ENCODE measurements around the gene OR10D3.

OR10D3 gene

DNA sequence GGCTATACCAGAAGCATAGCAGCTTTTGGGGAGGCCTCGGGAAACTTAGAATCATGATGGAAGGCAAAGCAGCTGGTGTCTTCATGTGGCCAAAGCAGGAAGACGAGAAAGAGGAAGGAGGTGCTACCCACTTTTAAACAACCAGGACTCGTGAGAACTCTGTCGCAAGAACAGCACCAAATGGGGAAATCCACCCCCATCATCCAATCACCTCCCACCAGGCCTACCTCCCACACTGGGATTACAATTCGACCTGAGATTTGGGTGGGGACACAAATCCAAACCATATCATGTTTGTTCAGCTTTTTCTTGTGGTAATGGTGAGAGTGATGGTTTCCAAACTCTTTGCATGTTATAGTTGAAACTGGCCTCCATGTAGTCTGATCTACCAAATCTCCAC lies 32.5 kb upstream of the OR10D3 start:
- TF ChIP-seq, protein P1, sequence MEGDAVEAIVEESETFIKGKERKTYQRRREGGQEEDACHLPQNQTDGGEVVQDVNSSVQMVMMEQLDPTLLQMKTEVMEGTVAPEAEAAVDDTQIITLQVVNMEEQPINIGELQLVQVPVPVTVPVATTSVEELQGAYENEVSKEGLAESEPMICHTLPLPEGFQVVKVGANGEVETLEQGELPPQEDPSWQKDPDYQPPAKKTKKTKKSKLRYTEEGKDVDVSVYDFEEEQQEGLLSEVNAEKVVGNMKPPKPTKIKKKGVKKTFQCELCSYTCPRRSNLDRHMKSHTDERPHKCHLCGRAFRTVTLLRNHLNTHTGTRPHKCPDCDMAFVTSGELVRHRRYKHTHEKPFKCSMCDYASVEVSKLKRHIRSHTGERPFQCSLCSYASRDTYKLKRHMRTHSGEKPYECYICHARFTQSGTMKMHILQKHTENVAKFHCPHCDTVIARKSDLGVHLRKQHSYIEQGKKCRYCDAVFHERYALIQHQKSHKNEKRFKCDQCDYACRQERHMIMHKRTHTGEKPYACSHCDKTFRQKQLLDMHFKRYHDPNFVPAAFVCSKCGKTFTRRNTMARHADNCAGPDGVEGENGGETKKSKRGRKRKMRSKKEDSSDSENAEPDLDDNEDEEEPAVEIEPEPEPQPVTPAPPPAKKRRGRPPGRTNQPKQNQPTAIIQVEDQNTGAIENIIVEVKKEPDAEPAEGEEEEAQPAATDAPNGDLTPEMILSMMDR (conservative IDR thresholded peaks at IDR 0.05; ENCODE audit: low read length): no peak
- TF ChIP-seq EZH2phosphoT487 (IDR thresholded peaks at IDR 0.05; ENCODE audit: borderline replicate concordance): no peak
- H3K9me2 ChIP-seq (replicated peaks; ENCODE audit: low read depth, low read length): no peaks in the 10 kb centered on the region
- H3K4me3 ChIP-seq (ENCODE audit: low read length, poor library complexity, severe bottlenecking): no peak overlapping the region
- H3K4me2 ChIP-seq (ENCODE audit: low read depth, low read length, poor library complexity, severe bottlenecking): no peak overlapping the region
- H3K36me3 ChIP-seq (ENCODE audit: insufficient read depth, low read length): no peaks in the 10 kb centered on the region
- no peak overlapping the region for H2AFZ ChIP-seq (ENCODE audit: low read length)
- no peaks in the 10 kb centered on the region for H3K27me3 ChIP-seq (ENCODE audit: insufficient read depth, low read length, poor library complexity, severe bottlenecking)
- H3F3A ChIP-seq (ENCODE audit: low read depth): no peaks in the 10 kb centered on the region
- H3K9ac ChIP-seq (ENCODE audit: low read depth, low read length, poor library complexity, severe bottlenecking): no peak overlapping the region
- no peaks in the 10 kb centered on the region for H3K9me3 ChIP-seq (ENCODE audit: insufficient read depth, low read depth, low read length)
- H3K4me1 ChIP-seq (ENCODE audit: insufficient read depth, low read length, poor library complexity, severe bottlenecking): no peaks in the 10 kb centered on the region
- H3K79me2 ChIP-seq (ENCODE audit: insufficient read depth, low read length): no peaks in the 10 kb centered on the region
- no peaks in the 10 kb centered on the region for H4K20me1 ChIP-seq (ENCODE audit: insufficient read depth, low read length, poor library complexity, severe bottlenecking)

DNA sequence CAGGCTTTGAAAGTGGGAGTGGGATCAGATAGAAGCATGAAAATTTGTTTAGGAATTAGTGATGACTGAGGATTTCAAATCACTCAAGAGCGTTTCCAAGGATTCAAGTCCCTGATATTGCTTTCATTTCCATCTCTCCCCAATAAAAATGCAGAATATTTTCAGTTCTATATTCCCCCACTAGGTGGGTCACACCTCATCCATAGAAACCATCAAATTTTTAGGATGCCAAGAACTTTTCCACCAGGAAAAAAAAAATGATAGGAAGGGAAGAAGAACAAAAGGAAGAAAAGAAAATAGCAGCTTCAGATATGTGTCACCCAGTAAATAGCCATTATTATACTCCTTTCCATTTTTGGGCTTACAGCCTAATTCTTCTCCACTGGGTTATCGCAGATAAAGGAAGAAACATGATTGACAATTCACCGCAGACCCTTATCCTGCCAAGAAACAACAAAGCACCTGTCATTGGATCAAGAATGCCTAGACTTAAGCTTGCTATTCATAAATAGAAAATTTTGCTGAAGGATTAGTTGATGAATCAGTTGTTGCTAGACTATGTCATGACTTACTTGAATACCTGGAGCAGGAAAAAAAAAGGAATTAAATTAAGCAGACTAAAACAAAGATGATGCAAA lies 30.3 kb upstream of the OR10D3 start:
- Histone ChIP-seq H3K27me3 (ENCODE audit: insufficient read depth, low read length, poor library complexity, severe bottlenecking) (no peaks in the 10 kb centered on the region), H3K4me1 (ENCODE audit: insufficient read depth, low read length, poor library complexity, severe bottlenecking) (no peaks in the 10 kb centered on the region), H4K20me1 (ENCODE audit: insufficient read depth, low read length, poor library complexity, severe bottlenecking) (no peaks in the 10 kb centered on the region), H3F3A (ENCODE audit: low read depth) (no peaks in the 10 kb centered on the region), H3K9me3 (ENCODE audit: insufficient read depth, low read depth, low read length) (no peaks in the 10 kb centered on the region), H3K9me2 (replicated peaks; ENCODE audit: low read depth, low read length) (no peaks in the 10 kb centered on the region), H3K4me3 (ENCODE audit: low read length, poor library complexity, severe bottlenecking) (no peak overlapping the region), H3K9ac (ENCODE audit: low read depth, low read length, poor library complexity, severe bottlenecking) (no peak overlapping the region), H2AFZ (ENCODE audit: low read length) (no peak overlapping the region), H3K79me2 (ENCODE audit: insufficient read depth, low read length) (no peaks in the 10 kb centered on the region), H3K4me2 (ENCODE audit: low read depth, low read length, poor library complexity, severe bottlenecking) (no peak overlapping the region), H3K36me3 (ENCODE audit: insufficient read depth, low read length) (no peaks in the 10 kb centered on the region)
- TF ChIP-seq, protein P1 (conservative IDR thresholded peaks at IDR 0.05; ENCODE audit: low read length): peak; percentile 44
- TF ChIP-seq EZH2phosphoT487 (IDR thresholded peaks at IDR 0.05; ENCODE audit: borderline replicate concordance): no peak

DNA sequence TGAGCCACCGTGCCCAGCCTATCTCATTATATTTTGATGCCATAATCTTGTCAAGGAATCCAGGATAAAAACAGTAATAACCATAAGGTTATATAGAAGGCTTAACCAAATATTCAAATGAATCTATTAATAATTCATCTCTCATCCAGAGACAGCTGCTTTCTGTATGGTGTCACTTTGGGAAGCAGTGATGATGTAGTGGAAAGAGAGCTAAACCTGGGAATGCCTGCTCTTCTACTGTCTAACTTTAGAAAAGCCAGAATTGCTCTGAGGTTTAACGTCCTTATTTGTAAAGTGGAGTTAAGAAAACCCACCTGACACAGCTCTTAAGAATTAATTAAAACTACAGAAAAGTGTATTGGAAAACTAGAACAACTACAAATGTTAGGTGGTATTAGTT lies 29.3 kb upstream of the OR10D3 start:
- no peak overlapping the region for H3K9ac ChIP-seq (ENCODE audit: low read depth, low read length, poor library complexity, severe bottlenecking)
- H2AFZ ChIP-seq (ENCODE audit: low read length): no peak overlapping the region
- TF ChIP-seq EZH2phosphoT487 (IDR thresholded peaks at IDR 0.05; ENCODE audit: borderline replicate concordance): no peak
- TF ChIP-seq, protein P1 (conservative IDR thresholded peaks at IDR 0.05; ENCODE audit: low read length): no peak
- no peaks in the 10 kb centered on the region for H3K79me2 ChIP-seq (ENCODE audit: insufficient read depth, low read length)
- no peaks in the 10 kb centered on the region for H3F3A ChIP-seq (ENCODE audit: low read depth)
- H4K20me1 ChIP-seq (ENCODE audit: insufficient read depth, low read length, poor library complexity, severe bottlenecking): no peaks in the 10 kb centered on the region
- no peak overlapping the region for H3K4me3 ChIP-seq (ENCODE audit: low read length, poor library complexity, severe bottlenecking)
- H3K4me2 ChIP-seq (ENCODE audit: low read depth, low read length, poor library complexity, severe bottlenecking): no peak overlapping the region
- H3K36me3 ChIP-seq (ENCODE audit: insufficient read depth, low read length): no peaks in the 10 kb centered on the region
- H3K9me3 ChIP-seq (ENCODE audit: insufficient read depth, low read depth, low read length): no peaks in the 10 kb centered on the region
- no peaks in the 10 kb centered on the region for H3K9me2 ChIP-seq (replicated peaks; ENCODE audit: low read depth, low read length)
- H3K27me3 ChIP-seq (ENCODE audit: insufficient read depth, low read length, poor library complexity, severe bottlenecking): no peaks in the 10 kb centered on the region
- H3K4me1 ChIP-seq (ENCODE audit: insufficient read depth, low read length, poor library complexity, severe bottlenecking): no peaks in the 10 kb centered on the region
